NCI-H2196 (cell line): ENCODE measurements around the gene RBBP7.
A peak's percentile ranks its signal among the peaks of the same experiment; 100 is the strongest.

ENCODE experiments used
- DNase-seq: peaks from one replicate; lab custom pipeline; 2025; ENCODE audit not compliant: unreplicated experiment; lab: John Stamatoyannopoulos, UW

Gene RBBP7

DNA sequence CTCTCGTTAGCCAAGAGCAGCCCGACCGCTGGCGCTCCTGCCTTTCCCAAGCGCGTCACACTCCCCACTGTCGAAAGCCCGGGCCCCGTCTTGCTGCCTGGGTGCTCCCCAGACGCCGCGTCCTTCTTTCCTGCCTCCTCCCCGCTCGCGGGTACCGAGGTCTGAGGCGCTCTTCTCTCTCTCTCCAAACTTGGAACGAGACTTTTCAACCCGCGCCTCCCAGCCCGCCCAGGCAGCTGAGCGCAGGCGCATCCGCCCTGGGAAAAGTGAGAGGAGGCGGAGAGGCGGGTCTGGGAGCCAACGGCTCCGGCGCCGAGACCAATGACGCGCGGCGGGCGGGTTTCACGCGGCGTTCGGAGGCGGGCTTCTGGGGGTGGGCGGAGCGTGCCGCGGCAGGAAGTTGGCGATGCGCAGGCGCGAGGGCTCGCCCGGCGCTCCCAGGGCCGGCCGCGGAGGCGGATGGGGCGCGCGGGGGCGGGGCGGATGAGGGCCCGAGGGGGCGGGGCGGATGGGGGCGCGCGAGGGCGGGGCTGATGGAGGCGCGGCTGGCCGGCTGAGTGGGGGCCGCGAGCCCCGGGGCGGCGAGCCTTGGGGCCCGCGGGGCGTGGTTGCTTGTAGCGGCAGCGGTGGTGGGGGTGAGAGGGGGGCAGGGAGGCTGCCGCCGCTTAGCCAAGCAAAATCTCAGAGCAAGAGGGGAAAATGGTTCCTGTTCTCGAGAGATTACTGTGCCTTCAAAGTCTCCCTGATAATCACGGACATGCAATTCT lies at the start of gene RBBP7:
Gene RBBP7, minus strand, starts transcription at position 268 of the 767 bp plus-strand sequence. CDS start 309 bp downstream, outside the sequence.
- DNase-seq = peak; percentile 86

DNA sequence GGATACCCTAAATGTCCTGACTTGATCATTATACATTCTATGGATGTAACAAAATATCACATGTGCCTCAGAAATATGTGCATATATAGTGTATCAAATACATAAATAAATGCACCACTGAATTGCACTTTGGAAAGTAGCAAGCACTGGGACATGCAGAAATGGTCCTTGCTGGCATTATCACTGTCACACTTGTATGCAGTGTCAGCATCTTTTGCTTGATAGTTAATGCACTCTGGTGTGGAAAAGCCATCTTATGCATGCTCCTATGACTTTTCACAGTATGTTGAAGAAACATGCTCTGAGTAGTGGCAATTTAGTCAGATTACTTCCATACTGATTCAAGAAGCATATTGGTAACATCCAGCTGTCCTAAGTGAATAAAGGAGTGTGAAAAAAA lies 48.8 kb upstream of the RBBP7 start:
- no peak for DNase-seq

DNA sequence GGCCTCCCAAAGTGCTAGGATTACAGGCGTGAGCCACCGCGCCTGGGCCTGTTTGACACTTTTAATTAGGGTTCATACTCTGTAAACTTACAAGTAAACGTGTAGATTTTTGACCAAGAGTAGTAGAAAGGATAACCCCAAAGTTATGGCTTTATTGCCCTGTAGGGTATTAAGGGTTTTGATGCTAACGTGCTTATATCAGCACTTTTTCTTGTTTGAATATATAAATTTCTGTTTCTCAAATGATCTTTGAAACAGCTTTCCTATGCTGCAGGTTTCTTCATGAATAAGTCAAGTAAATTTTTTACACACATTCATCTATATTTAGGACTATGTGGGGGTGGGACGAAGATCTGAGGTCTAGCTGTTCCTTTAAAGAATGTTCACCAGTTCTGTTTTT lies 47.0 kb upstream of the RBBP7 start:
- DNase-seq = no peak

- no peak for DNase-seq
These were observed 46.4 kb upstream of the RBBP7 start for GRCh38 chrX:16916561-16916960.

DNA sequence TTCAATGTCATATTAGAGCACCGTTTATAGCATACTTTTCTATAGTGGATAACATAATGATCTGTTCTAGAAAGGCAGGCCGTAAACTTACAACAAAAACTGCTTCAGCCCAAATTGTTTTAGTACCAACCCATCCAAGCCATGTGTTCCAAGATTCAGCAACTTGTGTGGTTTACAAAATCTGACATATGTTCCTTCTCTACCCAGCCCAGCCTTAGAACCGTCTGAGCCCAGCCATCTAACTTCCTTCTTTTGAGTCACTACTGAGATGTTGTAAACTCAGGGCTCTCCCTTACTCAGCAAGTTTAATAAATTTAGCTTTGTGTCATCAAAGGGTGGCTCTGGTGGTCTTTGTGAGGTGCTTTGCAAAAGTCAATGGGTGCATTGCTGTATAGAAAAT lies 43.9 kb upstream of the RBBP7 start:
- no peak for DNase-seq

GRCh38 chrX:16910376-16910775 lies 40.2 kb upstream of the RBBP7 start:
- DNase-seq = no peak

DNA sequence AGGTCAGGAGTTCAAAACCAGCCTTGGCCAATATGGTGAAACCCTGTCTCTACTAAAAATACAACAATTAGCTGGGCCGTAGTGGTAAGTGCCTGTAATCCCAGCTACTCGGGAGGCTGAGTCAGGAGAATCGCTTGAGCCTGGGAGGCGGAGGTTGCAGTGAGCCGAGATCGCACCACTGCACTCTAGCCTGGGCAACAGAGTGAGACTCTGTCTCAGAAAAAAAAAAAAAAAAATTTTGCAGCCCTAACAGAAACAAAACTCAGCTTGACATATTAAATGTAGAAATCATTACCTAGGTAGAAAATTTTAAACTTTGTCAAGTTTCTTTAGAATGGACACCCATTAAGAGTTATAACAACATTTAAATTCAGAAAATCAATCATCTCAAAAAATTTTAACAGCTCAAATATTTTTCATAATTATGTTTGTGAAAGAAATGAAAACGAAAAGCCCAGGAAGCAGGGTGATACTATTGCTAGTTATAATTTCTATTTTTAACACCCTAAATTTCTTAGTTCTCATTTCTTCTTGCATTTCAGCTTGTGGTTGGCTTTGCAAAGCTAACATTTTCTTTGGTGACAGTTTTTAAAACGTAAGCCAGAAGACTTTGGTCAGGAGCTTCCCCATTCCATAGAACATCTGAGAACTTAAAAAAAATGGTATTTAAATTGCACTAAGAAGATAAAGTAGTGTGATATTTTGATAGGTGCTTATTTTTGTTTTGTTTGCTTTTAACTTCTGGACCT lies 33.3 kb upstream of the RBBP7 start:
- no peak for DNase-seq

DNA sequence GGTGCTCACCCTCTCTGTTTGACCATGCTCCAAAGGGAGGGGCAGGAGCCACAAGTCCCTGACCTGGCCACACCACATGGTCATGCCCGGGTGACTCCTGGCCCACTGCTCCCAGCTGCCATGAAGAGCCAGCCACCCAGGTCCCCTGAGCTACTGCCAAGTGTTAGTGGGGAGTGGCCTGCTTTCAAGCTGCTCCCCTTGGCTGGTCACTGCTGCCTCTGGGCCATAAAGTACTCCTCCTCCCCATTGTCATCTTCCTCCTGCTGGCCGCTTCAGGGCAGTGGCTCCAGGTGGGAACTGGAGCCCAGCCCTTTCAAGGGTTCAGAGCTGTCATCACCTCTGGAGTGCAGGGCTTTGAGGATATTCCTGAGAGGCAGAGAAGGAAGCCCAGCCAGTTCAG lies 27.3 kb upstream of the RBBP7 start:
- DNase-seq = peak; percentile 14

DNA sequence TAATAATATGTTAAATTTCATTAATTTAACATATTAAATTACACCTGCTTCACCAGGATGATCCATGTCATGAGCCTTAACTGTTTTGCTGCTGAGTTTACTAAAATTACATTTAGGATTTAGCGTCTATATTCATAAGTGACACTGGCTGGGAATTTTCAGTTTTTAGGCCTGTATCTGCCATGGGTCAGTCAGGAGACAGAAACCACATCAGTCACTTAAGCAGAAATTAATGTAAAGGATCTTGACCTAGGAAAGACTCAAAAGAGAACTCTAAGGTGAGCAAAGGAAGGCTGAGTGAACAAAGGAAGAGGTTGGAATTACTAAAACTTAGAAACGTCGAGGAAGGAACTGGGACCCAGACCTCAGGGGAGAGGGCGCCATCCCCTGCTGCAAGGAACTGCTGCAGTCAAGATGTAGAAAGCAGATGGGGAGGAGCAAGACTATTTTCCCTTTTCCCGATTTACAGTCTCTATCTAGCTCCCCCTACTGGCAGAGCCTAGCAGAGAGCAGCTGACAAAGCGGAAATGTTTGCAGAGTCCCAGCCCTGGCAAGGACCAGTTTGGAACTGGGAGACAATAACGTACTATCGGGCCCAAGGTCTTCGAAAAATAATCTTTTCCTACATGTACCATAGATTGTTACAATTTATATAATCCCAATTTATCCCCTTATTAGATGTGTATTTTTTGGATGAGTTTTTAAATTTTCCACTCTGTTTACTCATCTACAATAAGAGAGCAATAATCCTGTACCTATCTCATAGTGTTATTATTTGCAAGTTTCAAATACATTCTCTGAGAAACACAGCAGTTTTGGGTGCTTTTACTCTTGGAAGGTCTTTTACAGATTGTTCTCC lies 22.6 kb upstream of the RBBP7 start:
- DNase-seq = peak; percentile 75

DNA sequence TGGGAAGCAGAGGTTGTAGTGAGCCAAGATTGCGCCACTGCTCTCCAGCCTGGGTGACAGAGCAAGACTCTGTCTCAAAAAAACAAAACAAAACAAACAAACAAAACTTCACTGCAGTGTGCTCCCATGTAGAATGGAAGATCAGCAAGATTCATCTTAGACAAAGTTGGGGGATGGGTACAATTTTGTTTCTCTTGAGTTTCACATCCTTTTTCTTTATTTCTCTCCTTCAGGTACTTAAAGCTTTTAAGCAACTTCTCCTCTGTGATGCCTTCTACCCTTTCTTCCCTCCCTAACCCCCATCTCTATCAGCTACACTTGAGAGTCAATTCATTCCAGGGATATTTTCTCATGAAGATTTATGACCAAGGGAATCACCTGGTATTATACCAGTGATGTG lies 15.5 kb upstream of the RBBP7 start:
- no peak for DNase-seq

GRCh38 chrX:16883487-16883804 lies 13.3 kb upstream of the RBBP7 start:
- DNase-seq = no peak

GRCh38 chrX:16882702-16883486 lies 12.7 kb upstream of the RBBP7 start:
- peak; percentile 68 for DNase-seq

DNA sequence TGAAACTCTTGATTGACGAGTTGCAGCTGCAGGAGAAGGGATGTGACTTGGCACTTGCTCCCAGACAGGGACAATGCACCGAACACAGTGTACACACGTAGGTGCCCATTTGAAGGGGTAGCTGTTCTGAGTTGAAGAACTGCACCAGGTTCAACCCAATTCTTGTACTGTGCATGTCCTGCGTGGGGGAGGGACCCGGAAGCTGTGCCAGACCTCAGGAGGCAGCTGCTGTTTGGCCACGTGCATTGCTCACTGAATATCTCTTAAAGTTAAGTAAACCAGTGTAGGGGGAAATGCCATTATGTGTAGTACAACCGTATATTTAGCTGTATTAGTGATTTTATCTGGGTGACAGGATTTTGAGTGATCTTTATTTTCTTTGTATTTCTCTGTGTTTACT lies 12.0 kb upstream of the RBBP7 start:
- DNase-seq = peak; percentile 38

DNA sequence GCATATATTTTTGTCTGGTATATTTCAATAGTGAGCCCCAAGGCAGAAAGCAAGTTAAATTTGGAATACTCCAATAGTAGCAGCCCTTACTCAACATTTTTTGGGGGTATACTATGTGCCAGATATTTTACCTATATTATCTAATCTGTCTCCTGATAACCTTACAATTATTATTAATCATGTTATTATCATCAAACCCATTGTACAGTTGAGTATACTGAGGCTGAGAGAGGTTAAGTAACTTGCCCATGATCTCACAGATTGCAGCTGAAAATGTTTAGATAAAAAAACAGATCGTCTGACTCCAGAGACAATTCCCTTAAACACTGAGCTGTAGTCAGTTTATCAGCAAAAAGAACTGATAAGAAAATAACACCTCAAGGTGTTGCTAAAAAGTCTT lies 6.5 kb upstream of the RBBP7 start:
- DNase-seq = no peak

- no peak for DNase-seq
These were observed 4.4 kb upstream of the RBBP7 start for GRCh38 chrX:16874458-16875095.

DNA sequence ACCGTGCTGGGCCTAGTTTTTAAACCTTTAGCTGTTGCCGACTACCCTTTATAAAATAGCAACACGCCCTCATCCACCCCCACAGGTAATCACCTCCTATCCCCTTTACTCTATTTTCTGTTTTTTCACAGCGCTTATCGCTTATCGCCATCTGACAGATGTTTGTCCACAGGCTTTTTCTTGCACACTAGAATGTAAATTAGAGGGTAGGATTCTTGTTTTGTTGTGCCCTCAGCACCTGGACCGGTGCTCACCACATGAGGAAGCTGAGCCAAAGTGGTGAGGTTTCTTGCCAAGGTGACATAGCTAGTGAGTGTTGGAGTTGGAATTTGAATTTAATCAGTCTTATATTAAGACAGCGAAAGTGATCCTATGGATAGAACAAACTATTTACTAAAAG lies 2.9 kb upstream of the RBBP7 start:
- DNase-seq = peak; percentile 1

DNA sequence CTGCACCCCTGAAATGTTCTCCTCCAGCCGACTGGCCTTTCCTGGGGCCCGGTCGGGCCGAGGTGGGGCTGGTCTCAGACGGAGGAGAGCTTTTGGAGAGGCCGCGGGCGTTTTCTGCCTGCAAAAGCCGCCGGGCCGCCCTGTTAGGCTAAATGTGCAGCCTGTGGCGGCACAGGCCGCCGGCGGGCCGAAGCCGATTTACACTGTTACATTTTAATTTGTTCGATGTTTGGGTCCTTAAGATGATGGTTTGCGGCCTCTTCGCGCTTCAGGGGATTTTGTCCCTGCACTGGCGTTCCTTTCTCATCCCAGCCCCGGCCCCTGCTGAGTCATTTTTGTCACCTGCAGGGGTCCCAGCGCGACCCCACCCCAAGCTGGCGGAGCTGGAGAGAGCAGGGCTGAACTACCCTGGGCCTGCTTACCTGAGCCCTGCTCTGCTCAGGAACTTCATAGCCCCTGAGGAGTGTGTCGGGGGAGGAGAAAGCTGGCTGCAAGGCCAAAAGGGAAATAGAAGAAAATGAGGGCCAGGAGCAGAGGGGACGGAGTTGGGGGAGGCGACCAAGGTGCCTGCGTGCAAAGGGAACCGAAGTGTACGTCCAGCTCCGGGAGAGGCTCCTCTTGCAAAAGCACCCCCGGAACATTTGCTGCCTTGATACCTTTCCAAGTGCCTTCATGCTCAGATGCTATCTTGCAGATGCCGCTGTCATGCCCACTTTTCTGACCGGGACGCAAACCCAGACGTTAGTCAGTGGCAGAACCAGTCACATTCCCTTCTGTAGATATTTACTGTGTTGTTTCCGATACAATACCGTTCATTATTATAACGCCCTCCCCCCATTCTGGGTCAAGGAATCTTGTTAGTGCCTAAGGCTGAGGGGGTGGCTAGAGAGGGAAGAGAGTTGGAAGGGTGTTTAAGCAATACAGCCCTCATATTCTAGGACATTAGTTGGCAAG lies 977 bp upstream of the RBBP7 start:
- DNase-seq = peak; percentile 3

- peak; percentile 23 for DNase-seq
These were observed 618 bp downstream of the RBBP7 start for GRCh38 chrX:16869393-16870094.

GRCh38 chrX:16868920-16869319 lies 1.2 kb downstream of the RBBP7 start:
- no peak for DNase-seq
